Activated T-helper 1 cell treated with anti-CD3 and anti-CD28 coated beads, Interleukin-12 subunit alpha, Interleukin-12 subunit beta, Interleukin-2, Interleukin-4 antibody, amounts not matched to agents 30 ng/mL and 10 ng/mL and 1 ng/mL, durations not matched to agents 14 hours and 24 hours and 36 hours (primary cell): ENCODE measurements around the gene KLHDC7B. TPM values are rescaled to one million over a fixed set of nuclear protein-coding genes. Genes with fewer than 3 reads are reported as not detected.
A peak's percentile ranks its signal among the peaks of the same experiment; 100 is the strongest.
"Not testable (repeated sequence)": the region's sequence is repeated elsewhere in the genome, so short reads cannot be mapped to it uniquely, and the experiment has no call there.

Experiments
- DNase-seq: peaks from one replicate; pipeline ENCODE4 v3.0.0; 2021; ENCODE audit warnings: low spot score
- H3K27ac Mint-ChIP-seq: one replicate; pipeline ENCODE4 v1.8.0; 2021; ENCODE audit warnings: mild to moderate bottlenecking, mixed read lengths
- H3K27me3 Mint-ChIP-seq: one replicate; pipeline ENCODE4 v1.8.0; 2022; ENCODE audit warnings: mild to moderate bottlenecking, moderate library complexity, mixed read lengths; ENCODE audit not compliant: insufficient read depth
- H3K36me3 Mint-ChIP-seq: one replicate; pipeline ENCODE4 v1.8.0; 2021; ENCODE audit warnings: low read depth, mixed read lengths
- H3K4me1 Mint-ChIP-seq: one replicate; pipeline ENCODE4 v1.8.0; 2021; ENCODE audit warnings: low read depth, mixed read lengths
- H3K4me3 Mint-ChIP-seq: one replicate; pipeline ENCODE4 v1.8.0; 2021; ENCODE audit warnings: mild to moderate bottlenecking, moderate library complexity, mixed read lengths
- H3K9me3 Mint-ChIP-seq: one replicate; pipeline ENCODE4 v1.8.0; 2021; ENCODE audit warnings: mixed read lengths
- intact Hi-C: fragments of 100-400 bp; cut with micrococcal nuclease; formaldehyde crosslinking; loops from one replicate; pipeline ENCODE4 v1.15.1; 2024
- total RNA-seq: library from RNA; stranded (reverse); gene quantifications from 2 replicates; pipeline ENCODE4 v1.2.3, GENCODE V29; 2022

KLHDC7B gene
- total RNA-seq, 1 donor from 2014 or later: 5.5 TPM

DNA sequence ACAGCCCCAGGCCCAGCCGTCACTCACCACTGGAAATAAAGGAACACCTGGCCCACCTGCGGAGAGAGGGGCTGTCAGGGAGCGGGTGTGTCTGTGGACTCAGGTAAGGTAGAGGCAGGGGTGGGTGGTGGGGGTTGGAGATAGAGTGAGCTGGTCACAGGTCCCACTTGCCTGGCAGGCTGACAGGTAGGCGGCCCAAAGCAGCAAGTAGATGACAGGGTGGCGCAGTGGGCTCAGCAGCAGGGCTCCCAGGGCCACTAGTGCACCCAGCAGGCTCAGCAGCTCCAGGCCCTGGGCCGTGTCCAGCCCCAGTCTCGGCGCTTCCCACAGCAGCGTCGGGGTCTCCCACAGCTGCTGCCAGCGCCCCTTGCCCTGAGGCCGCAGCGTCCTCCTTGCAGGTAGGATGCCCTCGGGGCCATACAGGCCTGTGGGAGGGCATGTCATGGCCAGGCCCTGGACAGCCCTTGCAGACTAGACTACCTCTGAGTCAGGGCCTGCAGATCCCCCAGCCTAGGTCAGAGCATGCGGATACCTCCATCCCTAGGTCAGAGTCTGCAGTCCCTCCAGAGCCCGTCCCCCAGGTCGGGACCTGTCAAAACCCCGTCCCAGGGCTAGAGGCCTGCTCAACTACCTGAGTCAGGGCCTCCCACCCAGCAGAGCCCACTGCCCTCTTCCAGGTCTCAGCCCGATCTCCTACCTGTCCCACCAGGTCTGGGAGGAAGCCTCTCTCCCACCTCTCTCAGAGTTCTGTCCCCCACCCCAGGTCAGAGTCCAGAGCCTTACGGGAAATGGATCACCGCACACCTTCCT, 38.9 kb upstream of the KLHDC7B start:
- Mint-ChIP-seq H3K27me3 (no peaks in the 10 kb centered on the region), H3K4me1 (peaks cover 13% of the 10 kb centered on the region), H3K27ac (peak overlapping the region; percentile 82), H3K4me3 (peak overlapping the region; percentile 96), H3K36me3 (peaks cover 7% of the 10 kb centered on the region), H3K9me3 (no peaks in the 10 kb centered on the region)
- intact Hi-C loops: loop anchor here (1.0 kb wide), 2 partner anchors 26 to 32 kb away; partner anchors contain the start of genes ADM2 and SBF1
- no peak for DNase-seq

DNA sequence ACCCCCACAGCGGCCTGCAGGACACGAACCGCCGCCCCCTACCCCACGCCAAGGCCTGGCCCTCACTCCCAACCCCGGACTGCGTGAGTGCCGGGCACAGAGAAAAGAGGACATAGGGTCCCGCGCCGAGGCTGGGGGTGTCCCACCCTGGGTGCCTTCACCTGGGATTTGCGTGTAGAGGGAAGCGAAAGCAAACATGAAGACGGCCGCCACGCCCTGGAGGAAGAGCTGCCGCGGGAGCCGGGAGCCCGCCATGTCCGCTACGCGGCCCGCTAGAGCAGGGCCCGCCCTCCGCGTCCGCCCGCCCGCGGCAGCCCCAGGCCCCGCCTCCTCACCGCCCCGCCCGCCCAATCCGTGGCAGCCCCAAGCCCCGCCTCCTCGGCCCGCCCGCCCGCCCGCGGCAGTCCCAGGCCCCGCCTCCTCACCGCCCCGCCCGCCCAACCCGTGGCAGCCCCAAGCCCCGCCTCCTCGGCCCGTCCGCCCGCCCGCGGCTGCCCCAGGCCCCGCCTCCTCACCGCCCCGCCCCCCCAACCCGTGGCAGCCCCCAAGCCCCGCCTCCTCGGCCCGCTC, 38.2 kb upstream of the KLHDC7B start, which contains the start of gene LMF2:
LMF2 (minus strand) TSS at position 282 of the 570 bp plus-strand sequence; CDS start at position 255, 27 bp downstream.
- peak within 1 kb of the TSS; percentile 95 for H3K27ac Mint-ChIP-seq
- intact Hi-C loops: loop anchor here (1.0 kb wide), 2 partner anchors 26 to 32 kb away; partner anchors contain the start of genes ADM2 and SBF1
- DNase-seq: peak; percentile 88
- H3K36me3 Mint-ChIP-seq: peaks cover 13% of the 10 kb centered on the region
- no peaks in the 10 kb centered on the region for H3K9me3 Mint-ChIP-seq
- peaks cover 18% of the 10 kb centered on the region for H3K4me1 Mint-ChIP-seq
- peak within 1 kb of the TSS; percentile 96 for H3K4me3 Mint-ChIP-seq
- H3K27me3 Mint-ChIP-seq: no peaks in the 10 kb centered on the region

DNA sequence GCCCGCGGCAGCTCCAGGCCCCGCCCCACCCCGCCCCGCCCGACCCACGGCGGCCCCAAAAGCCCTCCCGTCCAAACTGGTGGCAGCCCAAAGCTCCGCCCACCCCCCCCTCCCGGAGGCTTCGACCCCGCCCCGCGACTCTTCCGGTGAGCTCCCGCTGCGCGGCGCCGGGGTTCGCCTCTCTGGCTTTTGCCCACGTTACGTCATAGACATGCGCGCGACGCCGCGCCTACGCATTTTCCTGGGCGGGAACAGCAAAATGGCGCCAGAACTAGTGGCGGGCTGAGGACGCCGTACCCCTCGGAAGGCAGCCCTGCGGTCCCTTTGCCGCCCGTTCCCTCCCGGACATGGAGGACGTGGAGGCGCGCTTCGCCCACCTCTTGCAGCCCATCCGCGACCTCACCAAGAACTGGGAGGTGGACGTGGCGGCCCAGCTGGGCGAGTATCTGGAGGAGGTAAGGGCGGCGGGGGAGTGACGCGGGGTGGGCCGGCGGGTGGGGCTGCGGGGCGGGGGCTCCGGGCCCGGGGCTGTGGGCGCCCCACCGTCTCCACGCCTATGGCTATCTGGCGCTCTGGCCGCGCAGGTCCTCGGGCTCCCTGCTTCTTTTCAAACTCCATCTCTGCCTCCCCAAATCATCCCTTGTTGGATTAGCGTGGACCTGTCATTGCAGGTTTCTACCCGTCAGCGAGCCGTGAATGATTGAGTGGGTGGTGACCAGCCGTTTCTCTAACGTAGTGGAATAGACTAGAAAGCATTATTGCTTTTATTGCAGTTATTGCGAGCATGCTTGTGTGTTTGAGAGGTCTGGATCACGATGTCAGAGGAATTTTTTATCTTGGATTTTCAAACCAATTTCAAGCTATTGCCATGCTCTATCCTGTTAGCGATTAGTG, 37.5 kb upstream of the KLHDC7B start, which contains the start of gene NCAPH2:
NCAPH2 (plus strand) TSS at position 234 of the 894 bp plus-strand sequence; CDS start at position 348, 114 bp downstream.
- intact Hi-C loops: loop anchor here (1.0 to 2.0 kb wide), 10 partner anchors 17 to 307 kb away; partner anchors contain the start of genes ADM2, ARSA, CHKB and PPP6R2
- DNase-seq: peak; percentile 97
- H3K27ac Mint-ChIP-seq: peak within 1 kb of the TSS; percentile 95
- no peaks in the 10 kb centered on the region for H3K27me3 Mint-ChIP-seq
- H3K36me3 Mint-ChIP-seq: peaks cover 13% of the 10 kb centered on the region
- peak within 1 kb of the TSS; percentile 96 for H3K4me3 Mint-ChIP-seq
- H3K9me3 Mint-ChIP-seq: no peaks in the 10 kb centered on the region
- peaks cover 24% of the 10 kb centered on the region for H3K4me1 Mint-ChIP-seq

DNA sequence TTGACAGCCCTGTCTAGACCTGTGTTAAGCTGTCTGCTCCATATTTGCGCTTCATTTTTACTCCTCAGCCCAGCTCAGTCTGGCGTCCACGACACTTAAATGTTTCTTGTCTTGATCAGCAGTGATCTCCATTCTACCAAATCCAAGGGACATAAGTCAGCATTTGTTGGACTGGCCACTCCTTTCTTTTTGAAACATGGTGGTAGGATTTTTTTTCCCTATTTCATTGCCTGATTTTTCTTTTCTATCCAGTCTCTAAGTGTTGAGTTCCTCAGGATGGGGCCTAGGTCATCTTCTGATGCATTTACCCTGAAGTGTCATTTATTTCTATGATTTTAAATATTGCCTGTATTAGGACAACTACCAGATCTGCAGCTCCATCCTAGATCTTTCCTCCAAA, 36.8 kb upstream of the KLHDC7B start:
- no peak for DNase-seq
- H3K4me3 Mint-ChIP-seq: peak overlapping the region; percentile 92
- peaks cover 13% of the 10 kb centered on the region for H3K36me3 Mint-ChIP-seq
- intact Hi-C loops: loop anchor here (1.0 to 2.0 kb wide), 8 partner anchors 16 to 308 kb away; partner anchors contain the start of genes ARSA, CHKB, PPP6R2 and SCO2
- peak overlapping the region; percentile 94 for H3K27ac Mint-ChIP-seq
- peaks cover 24% of the 10 kb centered on the region for H3K4me1 Mint-ChIP-seq
- no peaks in the 10 kb centered on the region for H3K9me3 Mint-ChIP-seq
- H3K27me3 Mint-ChIP-seq: no peaks in the 10 kb centered on the region

DNA sequence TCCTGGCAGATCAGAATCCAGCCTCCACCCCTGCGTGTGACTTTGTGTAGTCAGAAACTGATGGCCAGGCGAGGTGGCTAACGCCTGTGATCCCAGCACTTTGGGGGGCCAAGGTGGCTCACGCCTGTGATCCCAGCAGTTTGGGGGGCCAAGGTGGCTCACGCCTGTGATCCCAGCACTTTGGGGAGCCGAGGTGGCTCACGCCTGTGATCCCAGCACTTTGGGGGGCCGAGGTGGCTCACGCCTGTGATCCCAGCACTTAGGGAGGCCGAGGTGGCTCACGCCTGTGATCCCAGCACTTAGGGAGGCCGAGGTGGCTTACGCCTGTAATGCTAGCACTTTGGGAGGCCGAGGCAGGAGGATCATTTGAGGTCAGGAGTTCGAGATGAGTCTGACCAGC, 32.5 kb upstream of the KLHDC7B start:
- Mint-ChIP-seq H3K27ac (no peak overlapping the region), H3K36me3 (peaks cover 20% of the 10 kb centered on the region), H3K4me3 (no peak overlapping the region), H3K4me1 (peaks cover 37% of the 10 kb centered on the region), H3K9me3 (no peaks in the 10 kb centered on the region), H3K27me3 (no peaks in the 10 kb centered on the region)
- intact Hi-C loops: no loop called here
- no peak for DNase-seq

DNA sequence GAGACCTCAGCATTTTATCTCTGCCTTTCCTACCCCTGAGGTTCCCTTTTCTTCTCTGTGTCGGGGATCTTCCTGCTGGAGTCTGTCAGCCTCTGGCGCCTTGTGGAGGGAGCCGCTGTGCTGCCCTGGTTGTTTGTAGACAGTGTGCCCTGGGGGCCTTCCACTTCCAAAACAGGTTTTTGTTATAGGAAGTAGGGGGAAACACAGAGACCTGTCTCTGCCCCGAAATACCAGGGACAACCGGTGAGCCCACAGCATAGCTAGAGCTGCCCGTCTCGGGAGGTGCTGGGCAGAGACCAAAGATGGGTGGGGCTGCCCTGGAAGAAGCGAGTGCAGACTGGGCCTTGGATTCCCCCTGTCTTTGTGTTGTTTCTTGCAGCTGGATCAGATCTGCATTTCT, 29.6 kb upstream of the KLHDC7B start:
- Mint-ChIP-seq H3K27ac (no peak overlapping the region), H3K4me1 (peaks cover 24% of the 10 kb centered on the region), H3K36me3 (peaks cover 22% of the 10 kb centered on the region), H3K27me3 (no peaks in the 10 kb centered on the region), H3K9me3 (no peaks in the 10 kb centered on the region), H3K4me3 (no peak overlapping the region)
- intact Hi-C loops: no loop called here
- no peak for DNase-seq

DNA sequence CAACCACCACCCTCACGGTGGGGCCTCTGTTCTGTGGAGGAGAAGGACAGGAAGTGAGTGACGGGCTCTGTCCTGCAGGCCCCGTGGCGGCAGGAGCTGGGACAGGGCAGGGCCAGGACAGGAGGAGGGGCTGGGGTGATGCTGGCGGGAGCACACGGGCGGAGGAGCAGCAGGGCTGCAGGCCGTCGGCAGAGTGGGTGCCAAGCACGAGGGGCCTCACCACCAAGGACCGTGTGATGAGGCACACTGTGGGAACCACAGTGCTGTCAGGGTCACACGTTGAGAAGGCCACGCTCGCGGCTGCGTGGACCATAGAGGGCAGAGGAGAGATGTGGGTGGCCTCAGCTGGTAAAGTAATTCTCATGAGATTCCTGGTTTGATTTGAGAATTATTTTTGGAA, 28.8 kb upstream of the KLHDC7B start:
- Mint-ChIP-seq H3K4me3 (no peak overlapping the region), H3K36me3 (peaks cover 23% of the 10 kb centered on the region), H3K9me3 (no peaks in the 10 kb centered on the region), H3K4me1 (peaks cover 24% of the 10 kb centered on the region), H3K27me3 (no peaks in the 10 kb centered on the region), H3K27ac (no peak overlapping the region)
- intact Hi-C loops: no loop called here
- no peak for DNase-seq

DNA sequence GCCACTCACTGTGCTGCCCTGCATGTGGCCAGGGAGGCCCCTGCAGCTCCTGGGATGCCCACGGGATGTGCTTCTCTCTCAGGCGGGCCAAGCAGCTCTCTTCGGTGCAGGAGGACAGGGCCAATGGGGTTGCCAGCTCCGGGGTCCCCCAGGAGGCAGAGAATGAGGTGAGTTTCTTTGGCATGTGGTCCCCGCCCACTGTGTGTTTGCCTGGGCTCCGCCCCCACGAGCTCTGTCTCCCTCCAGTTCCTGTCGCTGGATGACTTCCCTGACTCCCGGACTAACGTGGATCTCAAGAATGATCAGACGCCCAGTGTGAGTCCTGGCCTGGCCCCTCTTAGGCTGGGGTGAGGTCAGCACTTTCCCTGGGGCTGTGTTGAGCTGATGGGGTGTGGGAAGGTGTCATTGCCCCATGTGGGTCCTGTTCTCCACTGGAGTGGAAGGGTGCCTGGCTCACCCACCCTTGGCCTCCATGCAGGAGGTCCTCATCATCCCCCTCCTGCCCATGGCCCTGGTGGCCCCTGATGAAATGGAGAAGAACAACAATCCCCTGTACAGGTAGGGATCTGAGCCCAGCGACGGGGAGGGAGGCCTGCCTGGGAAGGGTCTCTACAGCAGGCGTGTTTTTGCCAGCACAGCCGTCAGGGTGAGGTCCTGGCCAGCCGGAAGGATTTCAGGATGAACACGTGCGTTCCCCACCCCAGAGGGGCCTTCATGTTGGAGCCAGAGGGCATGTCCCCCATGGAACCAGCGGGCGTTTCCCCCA, 28.0 kb upstream of the KLHDC7B start:
- H3K4me3 Mint-ChIP-seq: no peak overlapping the region
- H3K27ac Mint-ChIP-seq: no peak overlapping the region
- intact Hi-C loops: no loop called here
- H3K27me3 Mint-ChIP-seq: no peaks in the 10 kb centered on the region
- no peak for DNase-seq
- H3K36me3 Mint-ChIP-seq: peaks cover 18% of the 10 kb centered on the region
- no peaks in the 10 kb centered on the region for H3K9me3 Mint-ChIP-seq
- H3K4me1 Mint-ChIP-seq: peaks cover 17% of the 10 kb centered on the region

DNA sequence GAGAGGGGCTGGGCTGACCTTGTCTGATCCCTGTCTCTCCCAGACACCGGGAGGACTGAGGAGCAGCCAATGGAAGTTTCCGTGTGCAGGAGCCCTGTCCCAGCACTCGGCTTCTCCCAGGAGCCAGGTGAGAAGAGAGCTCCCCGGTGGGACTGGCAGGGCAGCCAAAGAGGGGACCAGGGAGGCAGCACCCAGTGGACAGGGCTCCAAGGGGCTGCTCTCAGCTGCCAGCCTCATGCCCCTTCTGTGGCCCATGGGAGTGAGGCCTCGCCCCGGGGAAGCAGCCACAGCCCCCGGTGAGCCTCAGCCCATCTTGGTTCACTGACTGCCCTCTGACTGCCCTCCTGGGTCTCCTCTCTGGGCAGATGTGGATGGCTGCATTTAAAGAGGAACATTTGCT, 27.1 kb upstream of the KLHDC7B start:
- intact Hi-C loops: no loop called here
- Mint-ChIP-seq H3K27me3 (no peaks in the 10 kb centered on the region), H3K4me3 (no peak overlapping the region), H3K27ac (no peak overlapping the region), H3K36me3 (peaks cover 18% of the 10 kb centered on the region), H3K4me1 (peaks cover 19% of the 10 kb centered on the region), H3K9me3 (no peaks in the 10 kb centered on the region)
- DNase-seq: no peak

DNA sequence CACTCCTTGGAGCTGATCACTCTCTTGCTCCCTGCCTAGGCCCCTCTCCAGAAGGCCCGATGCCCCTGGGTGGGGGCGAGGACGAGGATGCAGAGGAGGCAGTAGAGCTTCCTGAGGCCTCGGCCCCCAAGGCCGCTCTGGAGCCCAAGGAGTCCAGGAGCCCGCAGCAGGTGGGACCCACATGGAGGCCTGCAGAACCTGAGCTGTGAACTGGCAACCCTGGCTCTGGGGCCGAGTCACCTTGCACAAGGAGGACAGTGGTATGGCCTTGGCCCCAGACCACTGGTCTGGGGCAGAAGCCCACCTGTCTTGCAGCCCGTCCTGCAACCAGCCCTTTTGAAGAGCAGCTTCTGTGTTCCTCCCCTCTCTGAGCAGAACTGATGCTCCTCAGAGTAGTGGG, 26.5 kb upstream of the KLHDC7B start:
- Mint-ChIP-seq H3K36me3 (peaks cover 18% of the 10 kb centered on the region), H3K27ac (no peak overlapping the region), H3K27me3 (no peaks in the 10 kb centered on the region), H3K4me1 (peaks cover 19% of the 10 kb centered on the region), H3K9me3 (no peaks in the 10 kb centered on the region), H3K4me3 (no peak overlapping the region)
- intact Hi-C loops: no loop called here
- DNase-seq: no peak

DNA sequence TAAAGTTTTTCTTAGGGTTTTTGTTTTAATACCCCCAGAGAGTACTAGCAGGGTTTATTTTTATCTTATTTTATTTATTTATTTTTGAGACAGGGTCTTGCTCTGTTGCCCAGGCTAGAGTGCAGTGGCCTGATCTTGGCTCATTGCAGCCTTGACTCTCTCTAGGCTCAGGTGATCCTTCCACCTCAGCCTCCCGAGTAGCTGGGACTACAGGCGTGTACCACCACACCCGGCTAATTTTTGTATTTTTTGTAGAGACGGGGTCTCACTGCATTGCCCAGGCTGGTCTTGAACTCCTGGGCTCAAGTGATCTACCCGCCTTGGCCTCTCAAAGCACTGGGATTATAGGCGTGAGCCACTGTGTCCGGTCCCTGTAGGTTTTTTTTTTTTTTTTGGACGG, 25.5 kb upstream of the KLHDC7B start:
- intact Hi-C loops: not testable (repeated sequence)
- peaks cover 23% of the 10 kb centered on the region for H3K36me3 Mint-ChIP-seq

More for the DNA sequence above, 25.5 kb upstream of the KLHDC7B start:
- H3K9me3 Mint-ChIP-seq, H3K27ac Mint-ChIP-seq, H3K27me3 Mint-ChIP-seq, H3K4me3 Mint-ChIP-seq, DNase-seq: not testable (repeated sequence)
- H3K4me1 Mint-ChIP-seq: peaks cover 18% of the 10 kb centered on the region
